H9 (cell line): ENCODE results near the gene PAM. TPM values are rescaled to one million over a fixed set of nuclear protein-coding genes. Genes with fewer than 3 reads are reported as not detected.

ENCODE experiments used
- DNase-seq: peaks from one replicate; pipeline ENCODE4 v3.0.0-alpha.2; 2017
- H2AFZ ChIP-seq: one replicate; pipeline ENCODE4 v1.6.1; 2013; ENCODE audit warnings: mild to moderate bottlenecking, low read length, control low read depth, moderate library complexity
- H2AK5ac ChIP-seq: 2 replicates; pipeline ENCODE4 v1.6.1; 2013; ENCODE audit warnings: low read length, control low read depth, mixed read lengths; ENCODE audit not compliant: insufficient read length
- H2BK120ac ChIP-seq: one replicate; pipeline ENCODE4 v1.6.1; 2013; ENCODE audit warnings: low read depth, mild to moderate bottlenecking, low read length, control low read depth, inconsistent platforms; ENCODE audit not compliant: poor library complexity, severe bottlenecking
- H2BK12ac ChIP-seq: 2 replicates; pipeline ENCODE4 v1.6.1; 2013; ENCODE audit warnings: low read length, control low read depth, mixed read lengths, low read depth; ENCODE audit not compliant: insufficient read length
- H2BK15ac ChIP-seq: 2 replicates; pipeline ENCODE4 v1.6.1; 2013; ENCODE audit warnings: low read depth, low read length, control low read depth
- H2BK20ac ChIP-seq: one replicate; pipeline ENCODE4 v1.6.1; 2013; ENCODE audit warnings: low read depth, mild to moderate bottlenecking, low read length, control low read depth, inconsistent platforms; ENCODE audit not compliant: poor library complexity, severe bottlenecking
- H2BK5ac ChIP-seq: 2 replicates; pipeline ENCODE4 v1.6.1; 2013; ENCODE audit warnings: low read length, control low read depth, mixed read lengths; ENCODE audit not compliant: insufficient read length
- H3K14ac ChIP-seq: 2 replicates; pipeline ENCODE4 v1.6.1; 2013; ENCODE audit warnings: low read length, control low read depth; ENCODE audit not compliant: insufficient read depth
- H3K18ac ChIP-seq: 2 replicates; pipeline ENCODE4 v1.6.1; 2013; ENCODE audit warnings: low read depth, mild to moderate bottlenecking, mixed read lengths, low read length, control low read depth; ENCODE audit not compliant: insufficient read length
- H3K23ac ChIP-seq: 2 replicates; pipeline ENCODE4 v1.6.1; 2013; ENCODE audit warnings: low read length, control low read depth, mixed read lengths, low read depth; ENCODE audit not compliant: insufficient read length
- H3K23me2 ChIP-seq: 2 replicates; pipeline ENCODE4 v1.6.1; 2013; ENCODE audit warnings: low read depth, mild to moderate bottlenecking, mixed read lengths, low read length, control low read depth; ENCODE audit not compliant: insufficient read length, poor library complexity, severe bottlenecking
- H3K27ac ChIP-seq: 2 replicates; pipeline ENCODE4 v1.5.1; 2013; ENCODE audit warnings: low read length, control low read depth, mixed read lengths, low read depth; ENCODE audit not compliant: insufficient read length
- H3K27me3 ChIP-seq: 2 replicates; pipeline ENCODE4 v1.6.1; 2013; ENCODE audit warnings: low read length, control low read depth, inconsistent platforms; ENCODE audit not compliant: insufficient read depth
- H3K4ac ChIP-seq: 2 replicates; pipeline ENCODE4 v1.6.1; 2013; ENCODE audit warnings: low read depth, mild to moderate bottlenecking, control low read depth, inconsistent platforms, low read length, moderate library complexity
- H3K4me1 ChIP-seq: 2 replicates; pipeline ENCODE4 v1.6.1; 2013; ENCODE audit warnings: low read length, control low read depth, inconsistent platforms; ENCODE audit not compliant: insufficient read depth
- H3K4me2 ChIP-seq: 2 replicates; pipeline ENCODE4 v1.6.1; 2013; ENCODE audit warnings: low read length, control low read depth, mixed read lengths; ENCODE audit not compliant: insufficient read length, insufficient read depth
- H3K56ac ChIP-seq: 2 replicates; pipeline ENCODE4 v1.6.1; 2013; ENCODE audit warnings: low read depth, mild to moderate bottlenecking, mixed read lengths, low read length, control low read depth; ENCODE audit not compliant: insufficient read length
- H3K79me1 ChIP-seq: 2 replicates; pipeline ENCODE4 v1.6.1; 2013; ENCODE audit warnings: low read depth, mild to moderate bottlenecking, moderate library complexity, low read length, control low read depth, inconsistent platforms; ENCODE audit not compliant: insufficient read depth, poor library complexity, severe bottlenecking
- H3K79me2 ChIP-seq: 2 replicates; pipeline ENCODE4 v1.6.1; 2013; ENCODE audit warnings: low read length, control low read depth, inconsistent platforms; ENCODE audit not compliant: insufficient read depth
- H3K9ac ChIP-seq: 2 replicates; pipeline ENCODE4 v1.6.1; 2013; ENCODE audit warnings: low read length, control low read depth, mixed read lengths; ENCODE audit not compliant: insufficient read length; ENCODE audit errors: extremely low read depth
- H3K9me3 ChIP-seq: one replicate; pipeline ENCODE4 v1.6.1; 2013; ENCODE audit warnings: low read depth, low read length, inconsistent platforms; ENCODE audit not compliant: control insufficient read depth
- H3T11ph ChIP-seq: one replicate; pipeline ENCODE4 v1.6.1; 2013; ENCODE audit warnings: mild to moderate bottlenecking, low read length, control low read depth, inconsistent platforms
- H4K20me1 ChIP-seq: one replicate; pipeline ENCODE4 v1.6.1; 2013; ENCODE audit not compliant: control insufficient read depth, insufficient read length, insufficient read depth
- H4K5ac ChIP-seq: 2 replicates; pipeline ENCODE4 v1.6.1; 2013; ENCODE audit warnings: low read depth, mild to moderate bottlenecking, mixed read lengths, low read length, control low read depth; ENCODE audit not compliant: insufficient read length
- H4K8ac ChIP-seq: replicated peaks from 2 replicates; pipeline ENCODE4 v1.6.1; 2013; ENCODE audit warnings: low read length, control low read depth, mixed read lengths, low read depth; ENCODE audit not compliant: insufficient read length
- H4K91ac ChIP-seq: 2 replicates; pipeline ENCODE4 v1.6.1; 2013; ENCODE audit warnings: low read depth, mild to moderate bottlenecking, moderate library complexity, mixed read lengths, low read length, control low read depth; ENCODE audit not compliant: insufficient read length
- H3K27ac Mint-ChIP-seq, 3 experiments: 2 replicates in 2 of 3; 3 replicates in 1 of 3; pipeline ENCODE4 v1.8.0; 2020 to 2021; ENCODE audit warnings: mixed read lengths in 3 of 3, mild to moderate bottlenecking in 1 of 3, moderate library complexity in 1 of 3
- H3K27me3 Mint-ChIP-seq: 2 replicates; pipeline ENCODE4 v1.8.0; 2021; ENCODE audit warnings: low read depth, mild to moderate bottlenecking, moderate library complexity, mixed read lengths
- H3K36me3 Mint-ChIP-seq, 3 experiments: 2 replicates in 2 of 3; 3 replicates in 1 of 3; pipeline ENCODE4 v1.8.0; 2020 to 2021; ENCODE audit warnings: low read depth in 3 of 3, mixed read lengths in 3 of 3; ENCODE audit not compliant: insufficient read depth in 1 of 3
- H3K4me1 Mint-ChIP-seq, 2 experiments: 2 replicates each; pipeline ENCODE4 v1.8.0; 2020; ENCODE audit warnings: mixed read lengths in 2 of 2
- H3K4me3 Mint-ChIP-seq, 2 experiments: 2 replicates in 1 of 2; 3 replicates in 1 of 2; pipeline ENCODE4 v1.8.0; 2020 to 2021; ENCODE audit warnings: mild to moderate bottlenecking in 2 of 2, mixed read lengths in 2 of 2, moderate library complexity in 1 of 2
- H3K9me3 Mint-ChIP-seq, 2 experiments: 2 replicates in 1 of 2; 3 replicates in 1 of 2; pipeline ENCODE4 v1.8.0; 2020; ENCODE audit warnings: mild to moderate bottlenecking in 2 of 2, mixed read lengths in 2 of 2, moderate library complexity in 1 of 2
- CTCF ChIP-seq: fragments of 200-600 bp; sonication (generic); conservative IDR thresholded peaks from 3 replicates; pipeline ENCODE4 v1.8.0; 2021; ENCODE audit warnings: antibody characterized with exemption, mild to moderate bottlenecking
- WGBS: extraction: QIAGEN DNeasy Blood & Tissue Kit; methylation state at CpG from one replicate; pipeline ENCODE4 v1.1.7; 2013; ENCODE audit warnings: missing lambda C conversion rate, low lambda C conversion rate, mixed read lengths; ENCODE audit not compliant: insufficient read length; ENCODE audit errors: extremely low coverage; 5-methylcytosine and 5-hydroxymethylcytosine counted together
- total RNA-seq: library from RNA; stranded (reverse); gene quantifications from 2 replicates; pipeline ENCODE4 v1.2.1, GENCODE V29; 2021

Gene PAM
- total RNA-seq, 1 experiment from 2014 or later: 31.5 TPM

DNA sequence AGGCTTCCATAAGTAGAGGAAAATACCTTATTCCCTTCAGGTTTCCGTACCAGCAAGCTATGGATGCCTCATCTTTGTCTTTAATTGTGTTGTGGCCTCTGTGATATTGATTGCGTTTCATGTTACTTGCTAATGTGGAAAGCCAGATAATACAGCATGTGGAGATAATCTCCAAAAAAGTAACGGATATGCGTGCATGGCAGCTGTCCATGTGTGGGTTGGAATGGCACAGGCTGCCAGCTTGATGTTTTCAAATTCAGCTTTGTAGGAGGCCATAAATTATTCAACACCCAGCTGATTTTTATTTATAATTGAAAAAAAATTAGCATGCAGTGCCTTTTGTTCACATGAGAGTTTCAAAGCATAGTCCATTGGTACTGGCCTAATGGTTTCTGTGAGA, 219.9 kb downstream of the PAM start:
- Histone ChIP-seq H4K91ac (no peak overlapping the region), H3K27ac (no peak overlapping the region)
- DNase-seq: no peak

More for the DNA sequence above, 219.9 kb downstream of the PAM start:
- Mint-ChIP-seq H3K4me3 (no peak overlapping the region), H3K9me3 (no peaks in the 10 kb centered on the region), H3K36me3 (no peaks in the 10 kb centered on the region), H3K4me1 (peaks cover 3 to 4% of the 10 kb centered on the region in 2 experiments; a peak in 1 of 4 replicates), H3K27me3 (no peaks in the 10 kb centered on the region), H3K27ac (no peak overlapping the region)
- no peak overlapping the region for H4K8ac ChIP-seq
- no peaks in the 10 kb centered on the region for H3K9me3 ChIP-seq
- no peak overlapping the region for H4K5ac ChIP-seq
- H3K4ac ChIP-seq: no peak overlapping the region
- H3K4me2 ChIP-seq: no peak overlapping the region
- H3K79me1 ChIP-seq: no peaks in the 10 kb centered on the region
- H2BK12ac ChIP-seq: no peak overlapping the region
- no peak for TF ChIP-seq CTCF
- no peak overlapping the region for H2AK5ac ChIP-seq
- no peak overlapping the region for H3T11ph ChIP-seq
- no peak overlapping the region for H2AFZ ChIP-seq
- no peak overlapping the region for H3K9ac ChIP-seq
- H3K23me2 ChIP-seq: no peaks in the 10 kb centered on the region
- H3K14ac ChIP-seq: no peak overlapping the region
- H2BK5ac ChIP-seq: no peak overlapping the region
- H3K23ac ChIP-seq: no peak overlapping the region
- H2BK20ac ChIP-seq: no peak overlapping the region
- H2BK120ac ChIP-seq: no peak overlapping the region
- H3K27me3 ChIP-seq: no peaks in the 10 kb centered on the region
- H4K20me1 ChIP-seq: no peaks in the 10 kb centered on the region
- no peak overlapping the region for H3K18ac ChIP-seq
- no peaks in the 10 kb centered on the region for H3K4me1 ChIP-seq
- no CpG with 5 or more reads among the region's 4 CpGs for WGBS
- H3K79me2 ChIP-seq: no peaks in the 10 kb centered on the region
- H2BK15ac ChIP-seq: no peak overlapping the region
- no peak overlapping the region for H3K56ac ChIP-seq
